Measurements from ENCODE around the gene PLA2R1.

Gene PLA2R1

GRCh38 chr2:160033732-160034392 is 28.6 kb downstream of the PLA2R1 start:
- no peak for DNase-seq (ENCODE audit: low spot score)

GRCh38 chr2:160029270-160029628 is 33.2 kb downstream of the PLA2R1 start:
- no peak for DNase-seq (ENCODE audit: low spot score)

- no peak for DNase-seq (ENCODE audit: low spot score)
Measured at GRCh38 chr2:160028431-160029269, 33.8 kb downstream of the PLA2R1 start.

- no peak for DNase-seq (ENCODE audit: low spot score)
Measured at GRCh38 chr2:160022162-160022561, 40.3 kb downstream of the PLA2R1 start.

- no peak for DNase-seq (ENCODE audit: low spot score)
Measured at GRCh38 chr2:160019374-160020090, 42.9 kb downstream of the PLA2R1 start.

- no peak for DNase-seq (ENCODE audit: low spot score)
Measured at GRCh38 chr2:160015746-160016145, 46.7 kb downstream of the PLA2R1 start.

GRCh38 chr2:160014227-160014626 is 48.2 kb downstream of the PLA2R1 start:
- no peak for DNase-seq (ENCODE audit: low spot score)

- DNase-seq (ENCODE audit: low spot score): no peak
Measured at GRCh38 chr2:160010361-160011145, 51.9 kb downstream of the PLA2R1 start.

GRCh38 chr2:160007111-160007510 is 55.3 kb downstream of the PLA2R1 start:
- DNase-seq (ENCODE audit: low spot score): no peak

- DNase-seq (ENCODE audit: low spot score): no peak
Measured at GRCh38 chr2:160006475-160006874, 55.9 kb downstream of the PLA2R1 start.

GRCh38 chr2:160005908-160006307 is 56.5 kb downstream of the PLA2R1 start:
- DNase-seq (ENCODE audit: low spot score): no peak

- no peak for DNase-seq (ENCODE audit: low spot score)
Measured at GRCh38 chr2:160005476-160005875, 56.9 kb downstream of the PLA2R1 start.

- DNase-seq (ENCODE audit: low spot score): no peak
Measured at GRCh38 chr2:159998961-159999360, 63.5 kb downstream of the PLA2R1 start.

GRCh38 chr2:159998243-159998642 is 64.2 kb downstream of the PLA2R1 start:
- DNase-seq (ENCODE audit: low spot score): no peak

GRCh38 chr2:159996792-159997546 is 65.4 kb downstream of the PLA2R1 start:
- no peak for DNase-seq (ENCODE audit: low spot score)

- DNase-seq (ENCODE audit: low spot score): no peak
Measured at GRCh38 chr2:159995038-159995437, 67.4 kb downstream of the PLA2R1 start.

GRCh38 chr2:159989249-159989648 is 73.2 kb downstream of the PLA2R1 start:
- DNase-seq (ENCODE audit: low spot score): no peak

- DNase-seq (ENCODE audit: low spot score): no peak
Measured at GRCh38 chr2:159988412-159988970, 73.9 kb downstream of the PLA2R1 start.

GRCh38 chr2:159987181-159987580 is 75.2 kb downstream of the PLA2R1 start:
- DNase-seq (ENCODE audit: low spot score): no peak

- no peak for DNase-seq (ENCODE audit: low spot score)
Measured at GRCh38 chr2:159985656-159986055, 76.8 kb downstream of the PLA2R1 start.

- no peak for DNase-seq (ENCODE audit: low spot score)
Measured at GRCh38 chr2:159984034-159984433, 78.4 kb downstream of the PLA2R1 start.

Measured in Ammon's horn (tissue), 1 donor.